ENCODE measurements around the gene TEC.

Gene TEC

GRCh38 chr4:48269861-48270522 is 354 bp upstream of the TEC start:
- DNase-seq (ENCODE audit: low read depth, low spot score), result peak; percentile 90

GRCh38 chr4:48267574-48267973 is 2.1 kb downstream of the TEC start:
- no peak for DNase-seq (ENCODE audit: low read depth, low spot score)

DNA sequence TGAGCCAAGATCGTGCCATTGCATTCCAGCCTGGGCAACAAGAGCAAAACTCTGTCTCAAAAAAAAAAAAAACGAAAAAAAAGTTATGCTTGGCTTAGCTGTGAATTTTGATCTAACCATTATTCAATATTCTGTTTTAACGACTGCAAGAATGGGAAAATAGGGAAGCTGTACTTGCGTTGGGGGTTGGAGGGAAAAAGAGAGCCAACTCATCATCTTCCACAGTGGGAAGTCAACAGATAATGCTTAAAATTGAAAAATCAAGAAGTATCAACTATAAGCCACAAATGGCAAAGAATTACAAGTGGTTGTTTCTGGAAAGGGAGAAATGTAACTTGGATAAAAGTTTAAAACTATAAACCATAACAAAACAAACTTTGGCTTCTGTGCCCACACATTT is 2.9 kb downstream of the TEC start:
- no peak for DNase-seq (ENCODE audit: low read depth, low spot score)

- DNase-seq (ENCODE audit: low read depth, low spot score), result peak; percentile 24
These were observed 6.7 kb downstream of the TEC start for GRCh38 chr4:48262926-48263325.

- DNase-seq (ENCODE audit: low read depth, low spot score), result no peak
These were observed 7.2 kb downstream of the TEC start for GRCh38 chr4:48262484-48262883.

DNA sequence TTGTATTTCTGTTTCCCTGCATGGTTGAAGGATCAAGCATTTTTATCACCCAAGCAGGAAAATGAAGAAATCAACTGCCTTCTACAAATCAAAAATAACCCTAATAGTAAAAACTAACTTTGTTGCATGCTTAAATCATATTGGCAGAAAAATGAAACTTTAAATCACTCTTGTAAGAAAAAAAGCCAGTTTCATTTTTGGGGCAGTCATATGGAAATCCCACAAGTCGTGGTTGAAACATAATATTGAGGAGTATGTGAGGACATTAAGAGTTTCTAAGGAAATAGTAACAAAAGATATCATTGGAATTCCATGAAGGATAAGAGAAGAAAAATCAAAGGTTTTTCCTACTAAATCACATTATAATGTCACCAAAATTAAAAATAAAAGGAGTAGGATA is 8.4 kb downstream of the TEC start:
- DNase-seq (ENCODE audit: low read depth, low spot score), result peak; percentile 46

DNA sequence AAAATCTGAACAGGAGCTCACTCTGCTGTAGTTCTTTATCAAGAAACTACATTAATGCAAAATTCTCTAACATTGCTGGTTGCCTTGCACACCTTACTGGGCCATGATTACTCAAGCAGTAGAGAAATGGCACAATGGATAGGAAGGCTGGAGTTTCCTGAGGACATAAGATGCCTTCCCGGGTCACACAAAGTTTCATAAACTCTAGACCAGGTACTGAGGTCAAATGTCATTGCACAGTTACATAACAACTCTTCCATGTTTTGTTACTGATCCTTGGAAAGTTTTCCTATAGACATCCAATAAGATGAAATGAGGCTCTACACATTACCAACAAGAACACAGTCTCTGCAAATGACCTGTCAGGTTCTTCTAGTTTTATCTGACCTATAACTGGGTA is 9.9 kb downstream of the TEC start:
- no peak for DNase-seq (ENCODE audit: low read depth, low spot score)

- no peak for DNase-seq (ENCODE audit: low read depth, low spot score)
These were observed 10.7 kb downstream of the TEC start for GRCh38 chr4:48258845-48259397.

- no peak for DNase-seq (ENCODE audit: low read depth, low spot score)
These were observed 13.7 kb downstream of the TEC start for GRCh38 chr4:48255959-48256342.

GRCh38 chr4:48255072-48255958 is 14.3 kb downstream of the TEC start:
- no peak for DNase-seq (ENCODE audit: low read depth, low spot score)

GRCh38 chr4:48254381-48255071 is 15.1 kb downstream of the TEC start:
- DNase-seq (ENCODE audit: low read depth, low spot score), result peak; percentile 96

DNA sequence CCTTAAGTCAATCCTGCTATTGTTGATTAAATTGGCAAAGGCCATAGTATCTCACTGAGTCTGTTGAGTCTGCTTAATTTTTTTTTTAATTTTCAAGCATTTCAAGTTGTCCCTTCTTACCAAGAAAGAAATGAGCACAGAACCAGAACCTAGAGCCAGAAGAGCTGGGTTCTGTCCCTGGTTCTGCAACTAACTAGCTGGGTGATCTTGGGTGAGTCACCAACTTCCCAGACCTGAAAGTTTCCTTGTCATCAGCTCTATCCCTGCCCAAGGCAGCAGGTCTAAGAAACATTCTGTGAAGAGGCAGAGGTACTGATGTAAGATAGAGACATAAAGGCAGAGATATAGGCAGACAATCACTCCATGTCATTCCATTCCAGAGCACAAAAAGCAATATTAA is 17.3 kb downstream of the TEC start:
- no peak for DNase-seq (ENCODE audit: low read depth, low spot score)

DNA sequence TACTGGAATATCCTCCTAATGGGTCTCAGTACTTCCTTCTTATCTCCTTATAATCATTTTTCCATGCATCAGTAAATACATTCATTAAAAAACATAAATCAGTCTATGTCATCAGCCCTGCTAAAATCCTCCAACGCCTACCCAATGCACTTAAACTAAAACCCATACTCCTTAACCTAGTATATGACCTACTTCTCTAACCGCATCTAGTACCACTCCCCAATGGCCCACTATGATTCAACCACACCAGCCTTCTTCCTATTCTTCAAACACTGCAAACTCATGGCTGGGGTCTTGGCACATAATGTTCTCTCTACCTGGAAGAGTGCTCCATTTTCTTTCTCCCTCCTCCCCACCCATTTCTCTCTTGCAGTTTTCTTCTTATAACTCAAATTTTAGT is 18.7 kb downstream of the TEC start:
- DNase-seq (ENCODE audit: low read depth, low spot score), result no peak

GRCh38 chr4:48250343-48250742 is 19.3 kb downstream of the TEC start:
- DNase-seq (ENCODE audit: low read depth, low spot score), result no peak

DNA sequence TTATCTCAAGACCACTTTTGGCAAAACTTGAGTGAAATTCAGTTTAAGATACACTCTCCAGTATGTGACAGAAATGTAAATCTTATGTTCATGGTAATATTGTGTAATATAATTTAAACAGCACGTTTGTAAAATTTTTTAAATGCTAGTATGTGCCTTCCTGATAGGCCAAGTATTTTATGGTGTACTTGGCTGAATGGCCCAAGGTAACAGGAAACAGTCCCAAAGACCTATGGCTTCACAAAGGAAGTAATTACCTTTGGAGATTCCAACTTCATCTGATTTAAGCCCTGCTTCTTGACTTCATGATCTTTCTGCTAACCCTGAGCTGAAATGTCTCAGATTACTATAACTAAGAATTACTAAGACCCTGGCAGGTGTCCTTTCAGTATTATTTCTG is 20.3 kb downstream of the TEC start:
- DNase-seq (ENCODE audit: low read depth, low spot score), result no peak

DNA sequence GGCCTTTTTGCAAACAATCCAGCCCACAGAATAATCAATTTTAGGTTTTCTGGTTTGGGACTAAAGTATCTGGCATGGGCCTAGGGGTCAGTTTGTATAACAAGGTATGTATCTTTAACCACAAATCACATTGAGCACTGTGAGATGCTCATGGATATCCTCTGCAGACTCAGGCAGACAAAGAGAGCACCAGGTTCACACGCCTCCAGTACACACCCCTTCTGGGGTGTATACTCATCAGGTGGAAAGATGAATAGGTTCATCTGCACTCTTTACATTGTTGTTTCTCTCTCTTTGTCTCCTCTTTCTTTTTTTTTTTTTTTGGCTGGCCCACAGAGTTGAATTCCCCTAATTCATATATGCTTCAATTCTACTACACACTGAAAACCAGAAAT is 21.1 kb downstream of the TEC start:
- no peak for DNase-seq (ENCODE audit: low read depth, low spot score)

DNA sequence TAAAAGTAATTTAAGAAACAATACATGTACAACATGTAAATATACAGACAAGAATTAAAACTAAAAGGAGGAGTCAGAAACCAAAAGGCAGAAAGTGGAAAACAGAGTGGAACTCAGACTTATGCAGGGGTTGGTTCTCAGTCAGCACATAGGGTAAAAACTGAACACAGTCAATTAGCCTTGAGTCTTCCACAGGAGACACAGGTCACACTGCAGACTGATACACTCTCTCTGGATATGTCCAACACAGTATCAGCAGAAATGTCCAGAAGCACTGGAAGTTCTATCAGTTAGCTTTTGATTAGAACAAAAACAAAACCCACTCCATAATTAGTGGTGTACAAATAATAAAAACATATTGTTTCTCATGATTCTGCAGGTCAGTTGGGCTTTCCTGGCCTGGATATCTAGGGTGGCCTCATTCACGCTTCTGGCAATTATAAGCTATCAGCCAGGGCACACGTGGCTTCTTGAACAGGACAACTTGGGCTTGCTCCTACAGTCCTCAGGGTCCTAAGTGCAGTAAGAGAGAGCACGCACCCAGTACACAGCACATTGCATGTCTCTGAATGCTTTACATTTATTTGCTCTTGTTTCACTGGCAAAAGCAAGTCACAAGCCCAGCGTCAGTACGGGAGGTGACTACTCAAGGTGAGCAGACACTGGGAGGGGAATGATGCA is 21.6 kb downstream of the TEC start:
- DNase-seq (ENCODE audit: low read depth, low spot score), result no peak

- DNase-seq (ENCODE audit: low read depth, low spot score), result peak; percentile 33
These were observed 22.3 kb downstream of the TEC start for GRCh38 chr4:48247142-48247877.

- DNase-seq (ENCODE audit: low read depth, low spot score), result no peak
These were observed 25.0 kb downstream of the TEC start for GRCh38 chr4:48244665-48245064.

DNA sequence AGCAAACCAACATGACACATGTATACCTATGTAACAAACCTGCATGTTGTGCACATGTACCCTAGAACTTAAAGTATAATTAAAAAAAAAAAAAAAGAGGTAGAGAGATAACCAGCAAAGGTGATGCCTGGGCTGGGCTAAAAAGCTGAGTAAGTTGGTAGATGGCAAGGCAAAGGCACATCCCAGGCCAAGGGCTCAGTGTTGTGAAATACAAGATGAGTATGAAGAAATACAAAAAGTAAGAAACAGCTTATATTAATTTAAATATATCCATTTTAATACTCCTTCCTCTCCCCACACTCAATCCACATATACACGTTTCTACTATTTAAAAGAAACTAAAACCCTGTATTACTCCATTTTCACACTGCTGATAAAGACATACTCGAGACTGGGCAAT is 25.8 kb downstream of the TEC start:
- no peak for DNase-seq (ENCODE audit: low read depth, low spot score)

GRCh38 chr4:48243429-48243828 is 26.2 kb downstream of the TEC start:
- no peak for DNase-seq (ENCODE audit: low read depth, low spot score)
